ENCODE measurements around the gene FAM210B.

DNA sequence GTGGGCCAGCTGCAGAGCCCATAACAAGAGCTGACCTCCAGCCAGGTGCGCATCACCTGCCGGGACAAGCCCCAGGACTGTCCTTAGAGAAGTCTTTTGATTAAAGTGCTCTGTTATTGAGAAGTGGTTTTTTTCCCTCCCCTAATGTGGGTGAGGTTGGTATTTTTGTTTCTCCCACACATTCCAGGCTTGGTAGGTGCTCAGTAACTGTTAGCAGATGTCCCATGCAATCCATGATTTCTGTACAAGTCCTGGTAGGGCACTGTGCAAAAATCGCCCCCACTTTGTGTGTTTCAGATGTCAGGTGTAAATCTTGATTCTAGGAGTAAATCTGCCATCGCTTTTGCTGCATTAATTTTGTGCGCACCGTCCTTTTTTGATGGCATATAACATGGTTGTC, 4.7 kb downstream of the FAM210B start:
- TF ChIP-seq POLR2A (IDR thresholded peaks at IDR 0.05; ENCODE audit: low read length), result no peak
- TF ChIP-seq, protein P1, sequence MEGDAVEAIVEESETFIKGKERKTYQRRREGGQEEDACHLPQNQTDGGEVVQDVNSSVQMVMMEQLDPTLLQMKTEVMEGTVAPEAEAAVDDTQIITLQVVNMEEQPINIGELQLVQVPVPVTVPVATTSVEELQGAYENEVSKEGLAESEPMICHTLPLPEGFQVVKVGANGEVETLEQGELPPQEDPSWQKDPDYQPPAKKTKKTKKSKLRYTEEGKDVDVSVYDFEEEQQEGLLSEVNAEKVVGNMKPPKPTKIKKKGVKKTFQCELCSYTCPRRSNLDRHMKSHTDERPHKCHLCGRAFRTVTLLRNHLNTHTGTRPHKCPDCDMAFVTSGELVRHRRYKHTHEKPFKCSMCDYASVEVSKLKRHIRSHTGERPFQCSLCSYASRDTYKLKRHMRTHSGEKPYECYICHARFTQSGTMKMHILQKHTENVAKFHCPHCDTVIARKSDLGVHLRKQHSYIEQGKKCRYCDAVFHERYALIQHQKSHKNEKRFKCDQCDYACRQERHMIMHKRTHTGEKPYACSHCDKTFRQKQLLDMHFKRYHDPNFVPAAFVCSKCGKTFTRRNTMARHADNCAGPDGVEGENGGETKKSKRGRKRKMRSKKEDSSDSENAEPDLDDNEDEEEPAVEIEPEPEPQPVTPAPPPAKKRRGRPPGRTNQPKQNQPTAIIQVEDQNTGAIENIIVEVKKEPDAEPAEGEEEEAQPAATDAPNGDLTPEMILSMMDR (IDR thresholded peaks at IDR 0.05), result no peak
